GM10266 (cell line): Measurements from ENCODE around the gene DPYSL5.
A peak's percentile ranks its signal among the peaks of the same experiment; 100 is the strongest.

ENCODE experiments used
- DNase-seq: peaks from one replicate; pipeline ENCODE4 v3.0.0; 2012; ENCODE audit errors: extremely low spot score
- TF ChIP-seq, protein P1 (sequence below): IDR thresholded peaks from 2 replicates; pipeline ENCODE4 v1.5.1; 2012; ENCODE audit warnings: mild to moderate bottlenecking, low read depth; ENCODE audit not compliant: control insufficient read depth, insufficient read depth; ENCODE audit errors: missing control alignments

DPYSL5 gene

DNA sequence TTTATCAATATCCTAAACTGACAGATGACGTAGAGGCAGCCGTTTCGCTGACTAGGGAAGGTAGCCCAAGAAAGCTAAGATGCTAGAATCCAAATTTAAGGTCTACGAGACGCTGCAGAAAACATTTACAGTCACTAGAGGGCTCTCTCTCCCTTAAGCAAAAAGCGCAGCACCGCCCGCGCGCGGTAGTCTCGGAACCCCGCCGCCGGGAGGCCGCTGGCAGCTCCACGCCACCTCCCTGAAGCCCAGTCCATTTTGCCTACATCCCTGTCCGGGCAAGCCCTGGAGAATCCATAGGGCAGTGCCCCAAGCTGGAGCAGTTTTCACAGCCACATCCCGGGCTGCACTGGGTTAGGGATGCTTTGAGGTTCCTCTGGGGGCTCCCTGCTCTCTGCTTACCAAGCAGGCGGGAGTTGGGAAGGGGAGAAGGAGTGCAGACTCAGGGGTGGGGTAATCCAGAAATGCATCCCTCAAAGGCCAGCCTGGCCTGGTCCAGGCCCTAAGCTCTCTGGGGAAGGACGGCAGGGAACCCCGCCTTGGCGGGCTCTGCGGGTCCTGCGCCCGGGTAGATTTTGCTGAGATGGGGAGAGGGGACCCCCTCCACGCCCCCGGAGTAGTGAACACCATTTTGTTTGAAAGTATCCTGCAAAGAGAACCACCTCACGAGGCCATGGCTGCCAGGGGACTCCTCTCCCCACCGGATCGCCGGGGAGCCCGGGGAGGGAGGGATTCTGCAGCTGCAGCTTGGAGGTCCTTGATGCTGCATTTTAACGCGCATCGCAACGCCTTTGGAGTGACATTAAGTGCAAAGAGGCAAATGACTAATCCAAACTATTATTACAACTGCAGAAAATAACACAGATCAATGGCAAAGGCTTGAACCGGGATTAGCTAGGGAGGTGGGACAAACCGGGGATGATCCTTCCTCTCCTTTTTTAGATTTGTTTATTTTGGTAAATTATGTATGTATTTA lies 1.3 kb upstream of the DPYSL5 start:
- peak; percentile 84 for DNase-seq
- TF ChIP-seq, protein P1, sequence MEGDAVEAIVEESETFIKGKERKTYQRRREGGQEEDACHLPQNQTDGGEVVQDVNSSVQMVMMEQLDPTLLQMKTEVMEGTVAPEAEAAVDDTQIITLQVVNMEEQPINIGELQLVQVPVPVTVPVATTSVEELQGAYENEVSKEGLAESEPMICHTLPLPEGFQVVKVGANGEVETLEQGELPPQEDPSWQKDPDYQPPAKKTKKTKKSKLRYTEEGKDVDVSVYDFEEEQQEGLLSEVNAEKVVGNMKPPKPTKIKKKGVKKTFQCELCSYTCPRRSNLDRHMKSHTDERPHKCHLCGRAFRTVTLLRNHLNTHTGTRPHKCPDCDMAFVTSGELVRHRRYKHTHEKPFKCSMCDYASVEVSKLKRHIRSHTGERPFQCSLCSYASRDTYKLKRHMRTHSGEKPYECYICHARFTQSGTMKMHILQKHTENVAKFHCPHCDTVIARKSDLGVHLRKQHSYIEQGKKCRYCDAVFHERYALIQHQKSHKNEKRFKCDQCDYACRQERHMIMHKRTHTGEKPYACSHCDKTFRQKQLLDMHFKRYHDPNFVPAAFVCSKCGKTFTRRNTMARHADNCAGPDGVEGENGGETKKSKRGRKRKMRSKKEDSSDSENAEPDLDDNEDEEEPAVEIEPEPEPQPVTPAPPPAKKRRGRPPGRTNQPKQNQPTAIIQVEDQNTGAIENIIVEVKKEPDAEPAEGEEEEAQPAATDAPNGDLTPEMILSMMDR = peak; percentile 82

GRCh38 chr2:26847307-26847654 lies 651 bp upstream of the DPYSL5 start:
- TF ChIP-seq, protein P1 = no peak
- DNase-seq = no peak

DNA sequence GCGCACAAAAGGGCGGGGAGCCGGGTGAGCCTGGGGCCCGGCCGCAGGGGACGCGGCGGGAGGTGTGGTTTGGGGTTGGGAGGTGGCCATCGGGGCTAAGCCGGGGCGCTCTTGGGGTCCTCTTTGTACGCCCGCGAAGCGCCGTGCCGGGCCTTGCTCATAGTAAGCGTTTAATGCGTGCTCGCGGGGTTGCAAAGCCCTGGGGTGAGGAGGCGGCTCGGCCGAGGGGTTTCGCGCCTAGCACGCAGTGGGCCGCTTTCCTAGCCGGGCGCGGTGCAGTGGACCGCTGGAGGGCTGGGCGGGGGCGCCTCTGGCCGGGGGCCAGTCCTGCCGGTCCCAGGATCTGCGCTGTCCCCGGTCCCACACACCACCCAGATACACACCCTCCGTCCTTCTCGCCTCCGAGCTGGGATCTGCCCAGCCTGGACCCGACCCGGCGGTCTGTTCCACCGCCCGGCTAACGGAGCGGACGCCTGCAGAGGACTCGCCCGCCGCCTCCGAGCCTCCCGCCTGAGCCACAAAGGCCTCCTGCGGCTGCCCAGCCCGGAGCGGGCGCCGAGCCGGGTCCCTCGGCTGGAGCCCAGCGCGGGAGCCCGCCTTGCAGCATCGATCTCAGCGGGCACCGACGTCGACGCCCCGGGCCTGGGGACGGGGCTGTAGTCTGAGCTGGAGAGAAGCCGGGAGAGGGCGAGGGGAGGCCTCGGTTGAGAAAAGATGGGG lies 564 bp downstream of the DPYSL5 start:
- TF ChIP-seq, protein P1 = no peak
- peak; percentile 65 for DNase-seq

DNA sequence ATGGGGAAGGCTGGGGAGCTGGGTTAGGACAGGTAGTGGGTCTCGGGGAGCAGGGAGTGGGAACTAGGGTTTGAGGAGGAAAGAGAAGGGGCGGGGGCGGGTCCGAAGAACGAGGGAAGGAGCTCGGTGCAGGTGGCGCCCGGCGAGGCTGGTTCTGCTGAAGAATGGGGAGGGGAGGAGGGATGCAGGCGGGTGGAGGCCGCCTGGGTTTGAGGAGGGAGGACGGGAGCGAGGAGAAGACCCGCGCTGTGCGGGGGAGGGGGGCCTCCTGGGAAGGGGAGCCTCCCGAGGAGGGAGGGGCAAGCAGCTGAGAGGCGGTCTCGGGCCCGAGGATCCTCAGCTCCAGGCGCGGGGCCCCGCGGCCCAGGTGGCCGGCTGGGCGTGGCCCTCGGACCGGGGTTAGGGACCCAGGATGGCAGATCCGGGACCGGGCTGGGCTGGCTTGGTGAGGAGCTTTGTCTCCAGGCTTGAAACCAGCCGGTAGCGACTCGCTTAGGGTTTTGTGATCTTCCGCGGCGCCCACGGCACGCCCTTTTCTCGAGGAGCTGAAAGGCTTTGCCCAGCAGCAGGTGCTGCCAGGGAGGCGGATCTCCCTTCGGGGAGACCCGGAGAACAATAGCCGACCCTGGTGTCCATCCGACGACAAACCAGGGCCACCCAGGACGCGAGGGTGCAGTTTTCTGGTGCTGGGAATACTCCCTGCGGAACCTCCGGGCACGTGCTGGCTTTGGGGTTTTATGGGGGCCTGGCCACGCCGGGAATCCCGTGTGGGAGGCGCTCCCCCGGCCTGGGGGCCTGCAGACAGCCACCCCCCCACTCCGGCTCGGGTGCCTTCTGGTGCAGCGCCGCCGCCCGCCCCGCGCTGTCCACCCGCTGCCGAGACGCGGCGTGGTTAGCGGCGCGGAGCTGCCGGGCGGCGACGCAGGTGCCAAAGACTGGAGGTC lies 1.4 kb downstream of the DPYSL5 start:
- TF ChIP-seq, protein P1 = no peak
- no peak for DNase-seq

DNA sequence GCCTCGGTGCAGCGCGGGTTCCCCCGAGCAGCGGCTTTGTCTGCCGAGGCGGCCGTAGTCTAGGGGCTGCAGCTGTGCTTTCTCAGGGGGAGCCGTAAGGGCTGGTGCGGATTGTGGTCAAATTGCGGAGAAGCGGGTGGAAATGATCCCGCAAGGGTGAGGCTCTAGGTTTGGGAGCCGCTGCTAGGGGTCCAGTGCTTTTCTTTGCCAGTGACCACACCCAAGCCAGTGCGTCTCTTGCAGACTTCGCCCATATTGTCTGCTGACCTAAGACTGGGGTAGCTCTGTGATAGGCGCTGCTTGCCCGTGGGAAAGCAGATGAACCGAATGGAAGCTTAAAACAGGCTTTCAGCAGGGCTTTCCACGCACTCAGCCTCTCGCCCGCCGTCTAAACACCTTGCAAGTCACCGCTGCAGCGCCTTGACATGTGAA lies 2.1 kb downstream of the DPYSL5 start:
- TF ChIP-seq, protein P1 = no peak
- no peak for DNase-seq

DNA sequence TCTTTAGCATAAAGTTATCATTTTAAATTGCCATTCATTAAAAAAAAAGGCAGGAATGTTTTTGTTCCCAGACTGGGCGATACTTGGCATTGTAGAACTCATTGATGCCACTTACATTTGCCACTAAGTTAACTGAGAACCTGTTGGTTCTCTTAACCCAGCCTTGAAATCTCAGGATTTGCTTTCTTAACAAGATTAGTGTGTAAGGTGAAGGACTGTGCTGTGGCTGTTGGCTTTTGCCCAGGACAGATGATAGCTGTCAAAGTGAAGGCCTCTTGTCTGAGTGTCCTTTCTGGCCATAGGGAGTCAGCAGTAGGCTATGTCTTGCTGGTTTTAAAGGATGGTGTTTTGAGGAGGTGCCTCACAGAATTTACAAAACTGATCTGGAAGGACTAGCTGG lies 2.6 kb downstream of the DPYSL5 start:
- TF ChIP-seq, protein P1 = no peak

More for the DNA sequence above, 2.6 kb downstream of the DPYSL5 start:
- no peak for DNase-seq
